DMS 273 (cell line): Measurements from ENCODE around the gene KAT2A.
"Not testable (repeated sequence)": the region's sequence is repeated elsewhere in the genome, so short reads cannot be mapped to it uniquely, and the experiment has no call there.

ENCODE experiments used
- DNase-seq: peaks from one replicate; lab custom pipeline; 2025; ENCODE audit not compliant: unreplicated experiment; lab: John Stamatoyannopoulos, UW

KAT2A gene

GRCh38 chr17:42120770-42121769 lies at the start of gene KAT2A:
KAT2A (minus strand) TSS chr17:42121367; CDS start chr17:42121304, 63 bp downstream.
- DNase-seq = peak; percentile 95

GRCh38 chr17:42169351-42169750 lies 48.2 kb upstream of the KAT2A start:
- no peak for DNase-seq

- DNase-seq = no peak
Measured at GRCh38 chr17:42167807-42168206, 46.6 kb upstream of the KAT2A start.

- no peak for DNase-seq
Measured at GRCh38 chr17:42166196-42166763, 45.1 kb upstream of the KAT2A start.

GRCh38 chr17:42165751-42166150 lies 44.6 kb upstream of the KAT2A start:
- DNase-seq = no peak

- DNase-seq = no peak
Measured at GRCh38 chr17:42163696-42164407, 42.7 kb upstream of the KAT2A start.

GRCh38 chr17:42163113-42163512 lies 41.9 kb upstream of the KAT2A start:
- DNase-seq = peak; percentile 64

GRCh38 chr17:42160531-42160910 lies 39.4 kb upstream of the KAT2A start:
- DNase-seq = no peak

GRCh38 chr17:42159796-42160530 lies 38.8 kb upstream of the KAT2A start:
- DNase-seq = no peak

GRCh38 chr17:42155614-42156045 lies 34.5 kb upstream of the KAT2A start:
- DNase-seq = no peak

- DNase-seq = peak; percentile 46
Measured at GRCh38 chr17:42153919-42154742, 33.0 kb upstream of the KAT2A start.

- no peak for DNase-seq
Measured at GRCh38 chr17:42146911-42147607, 25.9 kb upstream of the KAT2A start.

- not testable (repeated sequence) for DNase-seq
Measured at GRCh38 chr17:42143138-42143537, 22.0 kb upstream of the KAT2A start.

GRCh38 chr17:42142371-42142896 lies 21.3 kb upstream of the KAT2A start:
- DNase-seq = no peak

GRCh38 chr17:42141382-42141781 lies 20.2 kb upstream of the KAT2A start:
- DNase-seq = no peak

- DNase-seq = not testable (repeated sequence)
Measured at GRCh38 chr17:42140690-42141089, 19.5 kb upstream of the KAT2A start.

GRCh38 chr17:42138749-42139492 lies 17.8 kb upstream of the KAT2A start:
- DNase-seq = peak; percentile 39

GRCh38 chr17:42136654-42137051 lies 15.5 kb upstream of the KAT2A start:
- no peak for DNase-seq
